ENCODE results near the gene ACADM. TPM values are rescaled to one million over a fixed set of nuclear protein-coding genes. Genes with fewer than 3 reads are reported as not detected.
"Not testable (repeated sequence)": the region's sequence is repeated elsewhere in the genome, so short reads cannot be mapped to it uniquely, and the experiment has no call there.

The ACADM gene
- total RNA-seq: 10 to 100 TPM; 33.9 to 40.7 TPM

GRCh38 chr1:75724472-75725022 is at the start of gene ACADM:
Gene ACADM, plus strand, starts transcription at chr1:75724709. Its CDS starts 79 bp downstream, at chr1:75724788.
- POLR2A ChIA-PET: no interaction called here

GRCh38 chr1:75677443-75677842 is 47.1 kb upstream of the ACADM start:
- Mint-ChIP-seq H3K4me3 (no peak overlapping the region), H3K4me1 (no peaks in the 10 kb centered on the region), H3K27ac (no peak overlapping the region), H3K36me3 (ENCODE audit: low read depth) (no peaks in the 10 kb centered on the region), H3K9me3 (no peaks in the 10 kb centered on the region), H3K27me3 (no peaks in the 10 kb centered on the region)
- no peak for DNase-seq
- POLR2A ChIA-PET: no interaction called here
- CTCF ChIA-PET: no interaction called here

More at GRCh38 chr1:75724472-75725022, at the start of gene ACADM:
- Mint-ChIP-seq H3K36me3 (ENCODE audit: low read depth) (peaks cover 2% of the 10 kb centered on the region), H3K4me1 (peaks cover 42% of the 10 kb centered on the region), H3K4me3 (peak within 1 kb of the TSS; percentile 100), H3K27me3 (no peaks in the 10 kb centered on the region), H3K27ac (peak within 1 kb of the TSS; percentile 98), H3K9me3 (no peaks in the 10 kb centered on the region)
- DNase-seq: peak; percentile 83
- CTCF ChIA-PET: no interaction called here

- H3K27me3 Mint-ChIP-seq; H3K4me3 Mint-ChIP-seq; POLR2A ChIA-PET; CTCF ChIA-PET; H3K9me3 Mint-ChIP-seq; H3K4me1 Mint-ChIP-seq; H3K36me3 Mint-ChIP-seq (ENCODE audit: low read depth); H3K27ac Mint-ChIP-seq; DNase-seq: not testable (repeated sequence)
These were observed 46.5 kb upstream of the ACADM start for GRCh38 chr1:75677964-75678363.

- H3K27me3 Mint-ChIP-seq: no peaks in the 10 kb centered on the region
- no peak overlapping the region for H3K27ac Mint-ChIP-seq
- ChIA-PET CTCF (no interaction called here), POLR2A (no interaction called here)
- H3K4me3 Mint-ChIP-seq: no peak overlapping the region
- no peaks in the 10 kb centered on the region for H3K4me1 Mint-ChIP-seq
- no peak for DNase-seq
- H3K36me3 Mint-ChIP-seq (ENCODE audit: low read depth): no peaks in the 10 kb centered on the region
- H3K9me3 Mint-ChIP-seq: no peaks in the 10 kb centered on the region
These were observed 34.0 kb upstream of the ACADM start for GRCh38 chr1:75690547-75690946.

GRCh38 chr1:75693551-75693950 is 31.0 kb upstream of the ACADM start:
- no peak for DNase-seq
- Mint-ChIP-seq H3K9me3 (no peaks in the 10 kb centered on the region), H3K4me3 (no peak overlapping the region), H3K27ac (no peak overlapping the region), H3K27me3 (peaks cover 4% of the 10 kb centered on the region), H3K4me1 (no peaks in the 10 kb centered on the region), H3K36me3 (ENCODE audit: low read depth) (no peaks in the 10 kb centered on the region)
- POLR2A ChIA-PET: no interaction called here
- CTCF ChIA-PET: no interaction called here

- no peaks in the 10 kb centered on the region for H3K9me3 Mint-ChIP-seq
- no peak overlapping the region for H3K4me3 Mint-ChIP-seq
- H3K4me1 Mint-ChIP-seq: no peaks in the 10 kb centered on the region
- no peak for DNase-seq
- H3K36me3 Mint-ChIP-seq (ENCODE audit: low read depth): no peaks in the 10 kb centered on the region
- CTCF ChIA-PET: no interaction called here
- H3K27me3 Mint-ChIP-seq: peaks cover 9% of the 10 kb centered on the region
- POLR2A ChIA-PET: no interaction called here
- no peak overlapping the region for H3K27ac Mint-ChIP-seq
These were observed 28.5 kb upstream of the ACADM start for GRCh38 chr1:75696000-75696399.

GRCh38 chr1:75707191-75707590 is 17.3 kb upstream of the ACADM start:
- H3K27me3 Mint-ChIP-seq: peaks cover 19% of the 10 kb centered on the region
- H3K9me3 Mint-ChIP-seq: no peaks in the 10 kb centered on the region
- DNase-seq: no peak
- H3K36me3 Mint-ChIP-seq (ENCODE audit: low read depth): no peaks in the 10 kb centered on the region
- POLR2A ChIA-PET: no interaction called here
- CTCF ChIA-PET: no interaction called here
- no peak overlapping the region for H3K4me3 Mint-ChIP-seq
- no peak overlapping the region for H3K27ac Mint-ChIP-seq
- H3K4me1 Mint-ChIP-seq: no peaks in the 10 kb centered on the region

GRCh38 chr1:75708910-75709309 is 15.6 kb upstream of the ACADM start:
- ChIA-PET CTCF (no interaction called here), POLR2A (no interaction called here)
- H3K9me3 Mint-ChIP-seq: no peaks in the 10 kb centered on the region
- H3K27me3 Mint-ChIP-seq: peaks cover 19% of the 10 kb centered on the region
- H3K27ac Mint-ChIP-seq: no peak overlapping the region
- DNase-seq: no peak
- H3K4me3 Mint-ChIP-seq: no peak overlapping the region
- H3K4me1 Mint-ChIP-seq: no peaks in the 10 kb centered on the region
- H3K36me3 Mint-ChIP-seq (ENCODE audit: low read depth): no peaks in the 10 kb centered on the region

- DNase-seq: no peak
- ChIA-PET POLR2A (no interaction called here), CTCF (no interaction called here)
- Mint-ChIP-seq H3K4me1 (no peaks in the 10 kb centered on the region), H3K9me3 (no peaks in the 10 kb centered on the region), H3K27ac (no peak overlapping the region), H3K4me3 (no peak overlapping the region), H3K27me3 (peaks cover 20% of the 10 kb centered on the region), H3K36me3 (ENCODE audit: low read depth) (no peaks in the 10 kb centered on the region)
These were observed 13.7 kb upstream of the ACADM start for GRCh38 chr1:75710832-75711231.

- Mint-ChIP-seq H3K4me3 (no peak overlapping the region), H3K9me3 (no peaks in the 10 kb centered on the region), H3K27me3 (peaks cover 16% of the 10 kb centered on the region)
These were observed 12.7 kb upstream of the ACADM start for GRCh38 chr1:75711846-75712245.

GRCh38 chr1:75712306-75712705 is 12.2 kb upstream of the ACADM start:
- DNase-seq: no peak
- H3K4me3 Mint-ChIP-seq: no peak overlapping the region
- peaks cover 14% of the 10 kb centered on the region for H3K27me3 Mint-ChIP-seq

More at GRCh38 chr1:75711846-75712245, 12.7 kb upstream of the ACADM start:
- ChIA-PET CTCF (no interaction called here), POLR2A (no interaction called here)
- no peak for DNase-seq
- no peak overlapping the region for H3K27ac Mint-ChIP-seq
- H3K4me1 Mint-ChIP-seq: no peaks in the 10 kb centered on the region
- H3K36me3 Mint-ChIP-seq (ENCODE audit: low read depth): no peaks in the 10 kb centered on the region

GRCh38 chr1:75719810-75720209 is 4.7 kb upstream of the ACADM start:
- Mint-ChIP-seq H3K9me3 (no peaks in the 10 kb centered on the region), H3K27me3 (peaks cover 1% of the 10 kb centered on the region), H3K36me3 (ENCODE audit: low read depth) (peaks cover 2% of the 10 kb centered on the region), H3K4me3 (no peak overlapping the region), H3K27ac (no peak overlapping the region), H3K4me1 (peaks cover 19% of the 10 kb centered on the region)
- ChIA-PET POLR2A (no interaction called here), CTCF (no interaction called here)
- no peak for DNase-seq

More at GRCh38 chr1:75712306-75712705, 12.2 kb upstream of the ACADM start:
- no peak overlapping the region for H3K27ac Mint-ChIP-seq
- H3K36me3 Mint-ChIP-seq (ENCODE audit: low read depth): no peaks in the 10 kb centered on the region
- POLR2A ChIA-PET: no interaction called here
- H3K4me1 Mint-ChIP-seq: no peaks in the 10 kb centered on the region
- H3K9me3 Mint-ChIP-seq: no peaks in the 10 kb centered on the region
- CTCF ChIA-PET: no interaction called here

- H3K36me3 Mint-ChIP-seq (ENCODE audit: low read depth): peaks cover 2% of the 10 kb centered on the region
- no peak overlapping the region for H3K4me3 Mint-ChIP-seq
- CTCF ChIA-PET: no interaction called here
- no peak for DNase-seq
- H3K27me3 Mint-ChIP-seq: no peaks in the 10 kb centered on the region
- POLR2A ChIA-PET: no interaction called here
- H3K4me1 Mint-ChIP-seq: peaks cover 21% of the 10 kb centered on the region
- H3K9me3 Mint-ChIP-seq: no peaks in the 10 kb centered on the region
- H3K27ac Mint-ChIP-seq: no peak overlapping the region
These were observed 4.2 kb upstream of the ACADM start for GRCh38 chr1:75720325-75720724.

- CTCF ChIA-PET: no interaction called here
- H3K4me3 Mint-ChIP-seq: no peak overlapping the region
These were observed 3.7 kb upstream of the ACADM start for GRCh38 chr1:75720820-75721219.

More at GRCh38 chr1:75720820-75721219, 3.7 kb upstream of the ACADM start:
- Mint-ChIP-seq H3K27me3 (no peaks in the 10 kb centered on the region), H3K36me3 (ENCODE audit: low read depth) (peaks cover 2% of the 10 kb centered on the region), H3K4me1 (peaks cover 26% of the 10 kb centered on the region), H3K27ac (no peak overlapping the region), H3K9me3 (no peaks in the 10 kb centered on the region)
- no peak for DNase-seq
- POLR2A ChIA-PET: no interaction called here
